Measurements from ENCODE around the gene NAB2.

NAB2 gene
- 8.0 to 9.2 (median 8.5) reads per million in 3 donors for total RNA-seq

- no peaks in the 10 kb centered on the region for H3K27me3 ChIP-seq (replicated peaks; ENCODE audit: control insufficient read depth, insufficient read depth, low read length, poor library complexity, severe bottlenecking)
- H3K4me1 ChIP-seq (ENCODE audit: control insufficient read depth, insufficient read depth, low read length, poor library complexity, severe bottlenecking) = peaks cover 29% of the 10 kb centered on the region
- peak within 1 kb of the TSS; percentile 84 for H3K4me3 ChIP-seq (ENCODE audit: insufficient read depth, low read depth, low read length, poor library complexity, severe bottlenecking)
- DNase-seq = peak; percentile 90 to 93 (median 92)
- peaks cover 3% of the 10 kb centered on the region for H3K36me3 ChIP-seq (ENCODE audit: control insufficient read depth, insufficient read depth, low read length)
- peak within 1 kb of the TSS; percentile 97 for H3K27ac ChIP-seq (ENCODE audit: insufficient read depth, low read length, poor library complexity, severe bottlenecking)
- H3K9me3 ChIP-seq (ENCODE audit: control insufficient read depth, low read length) = no peaks in the 10 kb centered on the region
These were observed at the start of gene NAB2 for GRCh38 chr12:57088354-57089270. Gene NAB2 (plus strand): TSS chr12:57089114. CDS start chr12:57089272, 158 bp downstream.

GRCh38 chr12:57040211-57040610 is 48.7 kb upstream of the NAB2 start:
- H3K27ac ChIP-seq (ENCODE audit: insufficient read depth, low read length, poor library complexity, severe bottlenecking) = no peak overlapping the region
- no peaks in the 10 kb centered on the region for H3K36me3 ChIP-seq (ENCODE audit: control insufficient read depth, insufficient read depth, low read length)
- no peak for DNase-seq
- H3K4me1 ChIP-seq (ENCODE audit: control insufficient read depth, insufficient read depth, low read length, poor library complexity, severe bottlenecking) = no peaks in the 10 kb centered on the region
- no peaks in the 10 kb centered on the region for H3K9me3 ChIP-seq (ENCODE audit: control insufficient read depth, low read length)
- H3K27me3 ChIP-seq (replicated peaks; ENCODE audit: control insufficient read depth, insufficient read depth, low read length, poor library complexity, severe bottlenecking) = no peaks in the 10 kb centered on the region
- no peak overlapping the region for H3K4me3 ChIP-seq (ENCODE audit: insufficient read depth, low read depth, low read length, poor library complexity, severe bottlenecking)

- Histone ChIP-seq H3K9me3 (ENCODE audit: control insufficient read depth, low read length) (no peaks in the 10 kb centered on the region), H3K36me3 (ENCODE audit: control insufficient read depth, insufficient read depth, low read length) (no peaks in the 10 kb centered on the region), H3K4me3 (ENCODE audit: insufficient read depth, low read depth, low read length, poor library complexity, severe bottlenecking) (no peak overlapping the region), H3K4me1 (ENCODE audit: control insufficient read depth, insufficient read depth, low read length, poor library complexity, severe bottlenecking) (no peaks in the 10 kb centered on the region), H3K27ac (ENCODE audit: insufficient read depth, low read length, poor library complexity, severe bottlenecking) (no peak overlapping the region), H3K27me3 (replicated peaks; ENCODE audit: control insufficient read depth, insufficient read depth, low read length, poor library complexity, severe bottlenecking) (no peaks in the 10 kb centered on the region)
- no peak for DNase-seq
These were observed 48.2 kb upstream of the NAB2 start for GRCh38 chr12:57040750-57041149.

- no peaks in the 10 kb centered on the region for H3K27me3 ChIP-seq (replicated peaks; ENCODE audit: control insufficient read depth, insufficient read depth, low read length, poor library complexity, severe bottlenecking)
- H3K9me3 ChIP-seq (ENCODE audit: control insufficient read depth, low read length) = no peaks in the 10 kb centered on the region
- DNase-seq = no peak
- no peak overlapping the region for H3K27ac ChIP-seq (ENCODE audit: insufficient read depth, low read length, poor library complexity, severe bottlenecking)
- peaks cover 2% of the 10 kb centered on the region for H3K4me1 ChIP-seq (ENCODE audit: control insufficient read depth, insufficient read depth, low read length, poor library complexity, severe bottlenecking)
- H3K36me3 ChIP-seq (ENCODE audit: control insufficient read depth, insufficient read depth, low read length) = no peaks in the 10 kb centered on the region
- no peak overlapping the region for H3K4me3 ChIP-seq (ENCODE audit: insufficient read depth, low read depth, low read length, poor library complexity, severe bottlenecking)
These were observed 46.2 kb upstream of the NAB2 start for GRCh38 chr12:57042695-57043094.

DNA sequence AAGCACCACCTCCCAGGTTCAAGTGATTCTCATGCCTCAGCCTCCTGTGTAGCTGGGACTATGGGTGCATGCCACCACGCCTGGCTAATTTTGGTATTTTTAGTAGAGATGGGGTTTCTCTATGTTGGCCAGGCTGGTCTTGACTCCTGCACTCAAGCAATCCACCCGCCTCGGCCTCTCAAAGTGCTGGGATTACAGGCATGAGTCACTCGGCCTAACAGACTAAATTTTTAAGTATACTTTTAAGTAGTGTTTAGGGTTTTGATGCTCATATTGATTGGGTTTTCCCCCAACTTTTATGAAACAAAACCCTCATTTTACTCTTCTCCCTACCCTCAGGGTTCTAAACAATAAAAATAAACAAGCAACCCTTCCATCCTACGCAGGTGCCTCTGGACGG is 44.4 kb upstream of the NAB2 start:
- Histone ChIP-seq H3K27me3 (replicated peaks; ENCODE audit: control insufficient read depth, insufficient read depth, low read length, poor library complexity, severe bottlenecking) (no peaks in the 10 kb centered on the region), H3K4me1 (ENCODE audit: control insufficient read depth, insufficient read depth, low read length, poor library complexity, severe bottlenecking) (peaks cover 3% of the 10 kb centered on the region), H3K4me3 (ENCODE audit: insufficient read depth, low read depth, low read length, poor library complexity, severe bottlenecking) (no peak overlapping the region), H3K27ac (ENCODE audit: insufficient read depth, low read length, poor library complexity, severe bottlenecking) (no peak overlapping the region), H3K36me3 (ENCODE audit: control insufficient read depth, insufficient read depth, low read length) (no peaks in the 10 kb centered on the region), H3K9me3 (ENCODE audit: control insufficient read depth, low read length) (no peaks in the 10 kb centered on the region)
- DNase-seq = no peak

DNA sequence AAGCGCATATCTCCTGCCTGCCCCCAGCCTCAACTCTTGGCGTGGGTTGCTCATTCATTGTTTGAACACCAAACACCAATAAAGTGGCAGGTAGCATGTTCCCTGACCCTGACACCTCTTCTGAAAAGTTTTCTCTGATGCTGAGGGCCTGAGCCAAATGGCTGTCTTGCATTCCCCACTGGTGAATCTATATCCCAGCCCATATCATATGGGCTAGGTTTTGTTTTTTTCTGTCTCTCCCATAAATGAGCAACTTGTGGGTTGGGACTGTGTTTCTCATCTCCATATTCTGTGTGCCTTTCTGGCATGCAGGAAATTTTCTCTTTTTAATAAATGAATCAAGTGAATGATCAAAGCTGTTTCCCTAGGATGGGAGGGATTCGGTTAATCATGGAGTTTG is 44.0 kb upstream of the NAB2 start:
- no peaks in the 10 kb centered on the region for H3K9me3 ChIP-seq (ENCODE audit: control insufficient read depth, low read length)
- no peaks in the 10 kb centered on the region for H3K36me3 ChIP-seq (ENCODE audit: control insufficient read depth, insufficient read depth, low read length)
- no peak overlapping the region for H3K27ac ChIP-seq (ENCODE audit: insufficient read depth, low read length, poor library complexity, severe bottlenecking)
- no peak for DNase-seq
- H3K27me3 ChIP-seq (replicated peaks; ENCODE audit: control insufficient read depth, insufficient read depth, low read length, poor library complexity, severe bottlenecking) = no peaks in the 10 kb centered on the region
- H3K4me1 ChIP-seq (ENCODE audit: control insufficient read depth, insufficient read depth, low read length, poor library complexity, severe bottlenecking) = peaks cover 3% of the 10 kb centered on the region
- no peak overlapping the region for H3K4me3 ChIP-seq (ENCODE audit: insufficient read depth, low read depth, low read length, poor library complexity, severe bottlenecking)

GRCh38 chr12:57046086-57046791 is 42.7 kb upstream of the NAB2 start:
- H3K27ac ChIP-seq (ENCODE audit: insufficient read depth, low read length, poor library complexity, severe bottlenecking) = no peak overlapping the region
- no peak overlapping the region for H3K4me3 ChIP-seq (ENCODE audit: insufficient read depth, low read depth, low read length, poor library complexity, severe bottlenecking)
- no peak for DNase-seq
- no peaks in the 10 kb centered on the region for H3K9me3 ChIP-seq (ENCODE audit: control insufficient read depth, low read length)
- H3K36me3 ChIP-seq (ENCODE audit: control insufficient read depth, insufficient read depth, low read length) = no peaks in the 10 kb centered on the region
- H3K27me3 ChIP-seq (replicated peaks; ENCODE audit: control insufficient read depth, insufficient read depth, low read length, poor library complexity, severe bottlenecking) = no peaks in the 10 kb centered on the region
- peaks cover 3% of the 10 kb centered on the region for H3K4me1 ChIP-seq (ENCODE audit: control insufficient read depth, insufficient read depth, low read length, poor library complexity, severe bottlenecking)

GRCh38 chr12:57046947-57047890 is 41.7 kb upstream of the NAB2 start:
- H3K4me1 ChIP-seq (ENCODE audit: control insufficient read depth, insufficient read depth, low read length, poor library complexity, severe bottlenecking) = peaks cover 3% of the 10 kb centered on the region
- H3K36me3 ChIP-seq (ENCODE audit: control insufficient read depth, insufficient read depth, low read length) = no peaks in the 10 kb centered on the region
- no peak overlapping the region for H3K4me3 ChIP-seq (ENCODE audit: insufficient read depth, low read depth, low read length, poor library complexity, severe bottlenecking)
- no peaks in the 10 kb centered on the region for H3K27me3 ChIP-seq (replicated peaks; ENCODE audit: control insufficient read depth, insufficient read depth, low read length, poor library complexity, severe bottlenecking)
- H3K9me3 ChIP-seq (ENCODE audit: control insufficient read depth, low read length) = no peaks in the 10 kb centered on the region
- DNase-seq = no peak
- no peak overlapping the region for H3K27ac ChIP-seq (ENCODE audit: insufficient read depth, low read length, poor library complexity, severe bottlenecking)

- H3K4me3 ChIP-seq (ENCODE audit: insufficient read depth, low read depth, low read length, poor library complexity, severe bottlenecking) = no peak overlapping the region
- peaks cover 3% of the 10 kb centered on the region for H3K4me1 ChIP-seq (ENCODE audit: control insufficient read depth, insufficient read depth, low read length, poor library complexity, severe bottlenecking)
- no peak for DNase-seq
- no peak overlapping the region for H3K27ac ChIP-seq (ENCODE audit: insufficient read depth, low read length, poor library complexity, severe bottlenecking)
- H3K36me3 ChIP-seq (ENCODE audit: control insufficient read depth, insufficient read depth, low read length) = no peaks in the 10 kb centered on the region
- H3K9me3 ChIP-seq (ENCODE audit: control insufficient read depth, low read length) = no peaks in the 10 kb centered on the region
- no peaks in the 10 kb centered on the region for H3K27me3 ChIP-seq (replicated peaks; ENCODE audit: control insufficient read depth, insufficient read depth, low read length, poor library complexity, severe bottlenecking)
These were observed 40.9 kb upstream of the NAB2 start for GRCh38 chr12:57047981-57048380.
